Neural cell (in vitro differentiated cells): Measurements from ENCODE around the gene SDCBP2. TPM values are rescaled to one million over a fixed set of nuclear protein-coding genes. Genes with fewer than 3 reads are reported as not detected.

Experiments used
- H2AFZ ChIP-seq: fragments of 200-600, 300-800 bp; sonication (generic), shearing (Covaris generic); 2 replicates; pipeline ENCODE4 v1.6.0; 2014; ENCODE audit warnings: low read depth, mild to moderate bottlenecking, antibody characterized with exemption, low read length, moderate library complexity
- H3F3A ChIP-seq: fragments of 200-600 bp; shearing (Covaris generic); 2 replicates; pipeline ENCODE4 v1.6.1; 2016; ENCODE audit warnings: mild to moderate bottlenecking, moderate library complexity, mixed read lengths, antibody characterized with exemption, low read length; ENCODE audit not compliant: insufficient read depth, poor library complexity, severe bottlenecking
- H3K27ac ChIP-seq: fragments of 200-600, 300-800 bp; sonication (generic), shearing (Covaris generic); 2 replicates; pipeline ENCODE4 v1.5.1; 2014; ENCODE audit warnings: mild to moderate bottlenecking, low read length, moderate library complexity
- H3K27me3 ChIP-seq: fragments of 300-800, 200-600 bp; sonication (generic), shearing (Covaris generic); 2 replicates; pipeline ENCODE4 v1.6.0; 2014; ENCODE audit warnings: mild to moderate bottlenecking, low read depth, low read length, moderate library complexity; ENCODE audit not compliant: insufficient read depth
- H3K36me3 ChIP-seq: fragments of 300-800, 200-600 bp; sonication (generic), shearing (Covaris generic); 2 replicates; pipeline ENCODE4 v1.5.1; 2014; ENCODE audit warnings: mild to moderate bottlenecking, antibody characterized with exemption, low read length, moderate library complexity; ENCODE audit not compliant: insufficient read depth
- H3K4me2 ChIP-seq: fragments of 300-800, 200-600 bp; sonication (generic), shearing (Covaris generic); 2 replicates; pipeline ENCODE4 v1.6.0; 2014; ENCODE audit warnings: mild to moderate bottlenecking, low read length
- H3K4me3 ChIP-seq: fragments of 300-800, 200-600 bp; sonication (generic), shearing (Covaris generic); 2 replicates; pipeline ENCODE4 v1.5.1; 2014; ENCODE audit warnings: mild to moderate bottlenecking, low read length, moderate library complexity
- H3K79me2 ChIP-seq: fragments of 200-600 bp; shearing (Covaris generic); replicated peaks from 2 replicates; pipeline ENCODE4 v1.6.0; 2014; ENCODE audit warnings: mild to moderate bottlenecking, low read length, moderate library complexity; ENCODE audit not compliant: insufficient read depth
- H3K9ac ChIP-seq: fragments of 300-800, 200-600 bp; sonication (generic), shearing (Covaris generic); 2 replicates; pipeline ENCODE4 v1.6.1; 2016; ENCODE audit warnings: mild to moderate bottlenecking, low read length, mixed read lengths
- H3K9me2 ChIP-seq: fragments of 200-600 bp; shearing (Covaris generic); 2 replicates; pipeline ENCODE4 v1.6.1; 2016; ENCODE audit warnings: mild to moderate bottlenecking, low read length, mixed read lengths; ENCODE audit not compliant: insufficient read depth
- H3K9me3 ChIP-seq: fragments of 200-600, 300-800 bp; sonication (generic), shearing (Covaris generic); 2 replicates; pipeline ENCODE4 v1.6.1; 2016; ENCODE audit warnings: mild to moderate bottlenecking, mixed run types, low read length, moderate library complexity, mixed read lengths
- H4K20me1 ChIP-seq: fragments of 200-600 bp; shearing (Covaris generic); 2 replicates; pipeline ENCODE4 v1.6.1; 2016; ENCODE audit warnings: mild to moderate bottlenecking, mixed run types; ENCODE audit not compliant: insufficient read depth
- CTCF ChIP-seq: fragments of 450-650 bp; IDR thresholded peaks from 2 replicates; pipeline ENCODE4 v1.5.1; 2014; ENCODE audit warnings: antibody characterized with exemption, mild to moderate bottlenecking, moderate library complexity; ENCODE audit not compliant: poor library complexity, severe bottlenecking
- EP300 ChIP-seq: fragments of 450-650 bp; conservative IDR thresholded peaks from 2 replicates; pipeline ENCODE4 v1.6.1; 2014; ENCODE audit warnings: antibody characterized with exemption, mild to moderate bottlenecking, moderate library complexity; ENCODE audit not compliant: poor library complexity, severe bottlenecking
- EZH2 ChIP-seq: fragments of 200-600, 300-800 bp; shearing (Covaris generic), sonication (generic); IDR thresholded peaks from 2 replicates; pipeline ENCODE4 v1.6.1; 2014; ENCODE audit warnings: antibody characterized with exemption, low read length, borderline replicate concordance, mild to moderate bottlenecking; ENCODE audit not compliant: insufficient read depth, poor library complexity, severe bottlenecking
- MXI1 ChIP-seq: fragments of 450-650 bp; conservative IDR thresholded peaks from 2 replicates; pipeline ENCODE4 v1.6.1; 2014; ENCODE audit warnings: antibody characterized with exemption, mild to moderate bottlenecking; ENCODE audit not compliant: poor library complexity, severe bottlenecking
- POLR2AphosphoS5 ChIP-seq: IDR thresholded peaks from 2 replicates; pipeline ENCODE4 v1.6.1; 2012
- RAD21 ChIP-seq: fragments of 450-650 bp; conservative IDR thresholded peaks from 2 replicates; pipeline ENCODE4 v1.6.1; 2014; ENCODE audit warnings: antibody characterized with exemption, mild to moderate bottlenecking, moderate library complexity
- REST ChIP-seq: IDR thresholded peaks from 2 replicates; pipeline ENCODE4 v1.6.1; 2012; ENCODE audit warnings: borderline replicate concordance
- SMC3 ChIP-seq: fragments of 450-650 bp; conservative IDR thresholded peaks from 2 replicates; pipeline ENCODE4 v1.6.1; 2014; ENCODE audit warnings: antibody characterized with exemption, mild to moderate bottlenecking, moderate library complexity; ENCODE audit not compliant: poor library complexity
- TAF1 ChIP-seq: IDR thresholded peaks from 2 replicates; pipeline ENCODE4 v1.6.1; 2012; ENCODE audit warnings: low read depth
- polyA plus RNA-seq: library from polyadenylated mRNA; depleted of rRNA; stranded (reverse); fragments of >200 nt; gene quantifications from 2 replicates; pipeline ENCODE4 v1.2.3, GENCODE V29; 2014

Gene SDCBP2
- polyA plus RNA-seq, 1 donor from 2014 or later, result 5.2 TPM

GRCh38 chr20:1263853-1264252, 65.1 kb downstream of the SDCBP2 start:
- Histone ChIP-seq H3K9ac (no peak overlapping the region), H3K36me3 (no peaks in the 10 kb centered on the region), H3K9me3 (no peaks in the 10 kb centered on the region), H3K4me3 (no peak overlapping the region), H3K27ac (no peak overlapping the region), H3K4me2 (no peak overlapping the region), H3K79me2 (no peaks in the 10 kb centered on the region), H4K20me1 (no peaks in the 10 kb centered on the region), H3K27me3 (no peaks in the 10 kb centered on the region), H2AFZ (no peak overlapping the region), H3F3A (no peaks in the 10 kb centered on the region), H3K9me2 (no peaks in the 10 kb centered on the region)
- no peak for TF ChIP-seq EP300
- no peak for TF ChIP-seq EZH2
- TF ChIP-seq MXI1, result no peak
- no peak for TF ChIP-seq POLR2AphosphoS5
- TF ChIP-seq SMC3, result no peak
- no peak for TF ChIP-seq REST
- no peak for TF ChIP-seq TAF1
- TF ChIP-seq CTCF, result no peak
- no peak for TF ChIP-seq RAD21

Other genes with a start within 250 kb of the SDCBP2 start
- gene PSMF1, start 210.5 kb downstream of the SDCBP2 start, polyA plus RNA-seq, result 82.7 and 236 TPM in 2 replicates
- gene TMEM74B, start 144.2 kb downstream of the SDCBP2 start, polyA plus RNA-seq, result 155 and 164 TPM in 2 replicates
- gene C20orf202, start 125.7 kb downstream of the SDCBP2 start, polyA plus RNA-seq, result 0.62 and 0.84 TPM in 2 replicates
- not detected in 2 replicates for gene RAD21L1, start 103.1 kb downstream of the SDCBP2 start, polyA plus RNA-seq
- gene SNPH, start 62.8 kb downstream of the SDCBP2 start, polyA plus RNA-seq, result 25.6 and 29.4 TPM in 2 replicates
- 150 and 156 TPM in 2 replicates for gene FKBP1A, start 63.9 kb upstream of the SDCBP2 start, polyA plus RNA-seq
- gene NSFL1C, start 137.7 kb upstream of the SDCBP2 start, polyA plus RNA-seq, result 48.7 and 58.0 TPM in 2 replicates
- gene SIRPB2, start 162.3 kb upstream of the SDCBP2 start, polyA plus RNA-seq, result not detected in 2 replicates
- gene SIRPD, start 228.6 kb upstream of the SDCBP2 start, polyA plus RNA-seq, result not detected in 2 replicates